MM.1S (cell line): ENCODE measurements around the gene WDR75.

Source experiments
- DNase-seq: peaks from one replicate; pipeline ENCODE4 v3.0.0-alpha.2; 2015
- H2AFZ ChIP-seq: fragments of 300-600 bp; sonication (generic); 2 replicates; pipeline ENCODE4 v1.6.0; 2016; ENCODE audit warnings: antibody characterized with exemption, low read length
- H3F3A ChIP-seq: fragments of 300-600 bp; sonication (generic); 2 replicates; pipeline ENCODE4 v1.6.1; 2016; ENCODE audit warnings: mild to moderate bottlenecking, antibody characterized with exemption, low read length, moderate library complexity, mixed read lengths; ENCODE audit not compliant: insufficient read depth
- H3K27ac ChIP-seq: fragments of 300-600 bp; sonication (generic); 2 replicates; pipeline ENCODE4 v1.5.1; 2016; ENCODE audit warnings: mild to moderate bottlenecking, low read length
- H3K27me3 ChIP-seq: fragments of 300-600 bp; sonication (generic); replicated peaks from 2 replicates; pipeline ENCODE4 v1.6.0; 2016; ENCODE audit warnings: low read length; ENCODE audit not compliant: insufficient read depth
- H3K36me3 ChIP-seq: fragments of 300-600 bp; sonication (generic); replicated peaks from 2 replicates; pipeline ENCODE4 v1.6.1; 2016; ENCODE audit warnings: mild to moderate bottlenecking, low read length, mixed read lengths; ENCODE audit not compliant: insufficient read depth
- H3K4me1 ChIP-seq: fragments of 300-600 bp; sonication (generic); 2 replicates; pipeline ENCODE4 v1.6.1; 2016; ENCODE audit warnings: low read length, mixed read lengths
- H3K4me2 ChIP-seq: fragments of 300-600 bp; sonication (generic); 2 replicates; pipeline ENCODE4 v1.6.0; 2016; ENCODE audit warnings: low read depth, low read length
- H3K4me3 ChIP-seq: fragments of 300-600 bp; sonication (generic); 2 replicates; pipeline ENCODE4 v1.5.1; 2016; ENCODE audit warnings: low read length, mixed read lengths
- H3K79me2 ChIP-seq: fragments of 300-600 bp; sonication (generic); 2 replicates; pipeline ENCODE4 v1.6.1; 2016; ENCODE audit warnings: mixed run types, low read length, mixed read lengths
- H3K9ac ChIP-seq: fragments of 300-600 bp; sonication (generic); 2 replicates; pipeline ENCODE4 v1.6.1; 2016; ENCODE audit warnings: low read length, mixed read lengths
- H3K9me2 ChIP-seq: fragments of 300-600 bp; sonication (generic); replicated peaks from 2 replicates; pipeline ENCODE4 v1.6.1; 2016; ENCODE audit warnings: mild to moderate bottlenecking, low read length, mixed read lengths; ENCODE audit not compliant: insufficient read depth
- H3K9me3 ChIP-seq: fragments of 300-600 bp; sonication (generic); replicated peaks from 2 replicates; pipeline ENCODE4 v1.6.1; 2016; ENCODE audit warnings: mild to moderate bottlenecking, low read length, mixed read lengths; ENCODE audit not compliant: insufficient read depth
- H4K20me1 ChIP-seq: fragments of 300-600 bp; sonication (generic); 2 replicates; pipeline ENCODE4 v1.6.1; 2016; ENCODE audit warnings: mild to moderate bottlenecking, low read length, moderate library complexity, mixed read lengths; ENCODE audit not compliant: insufficient read depth
- CTCF ChIP-seq: fragments of 300-600 bp; sonication (generic); IDR thresholded peaks from 2 replicates; pipeline ENCODE4 v1.5.1; 2016; ENCODE audit warnings: antibody characterized with exemption, low read length, mixed read lengths
- EZH2 ChIP-seq: fragments of 300-600 bp; sonication (generic); optimal IDR thresholded peaks from 2 replicates; pipeline ENCODE3; 2017; ENCODE audit warnings: low read depth, mild to moderate bottlenecking, antibody characterized with exemption, low read length, mixed read lengths
- EZH2phosphoT487 ChIP-seq: fragments of 300-600 bp; sonication (generic); IDR thresholded peaks from 2 replicates; pipeline ENCODE4 v1.6.1; 2018; ENCODE audit warnings: antibody characterized with exemption, low read length

The WDR75 gene

GRCh38 chr2:189440947-189441708, at the start of gene WDR75:
TSS of gene WDR75 (plus strand) at chr2:189441474. CDS start at chr2:189441493, 19 bp downstream.
- H4K20me1 ChIP-seq = peaks cover 21% of the 10 kb centered on the region
- no peaks in the 10 kb centered on the region for H3K9me3 ChIP-seq
- peak within 1 kb of the TSS; percentile 87 for H3K9ac ChIP-seq
- peak within 1 kb of the TSS; percentile 85 for H3K4me3 ChIP-seq
- peaks cover 33% of the 10 kb centered on the region for H3K4me1 ChIP-seq
- H3K27ac ChIP-seq = peak within 1 kb of the TSS; percentile 81
- H3K9me2 ChIP-seq = no peaks in the 10 kb centered on the region
- H3F3A ChIP-seq = 0 out of 2 replicates have a peak, but pooled peaks cover 3% of the 10 kb centered on the region
- H3K36me3 ChIP-seq = 0 out of 2 replicates have a peak, but pooled peaks cover 5% of the 10 kb centered on the region
- DNase-seq = peak; percentile 95
- H3K27me3 ChIP-seq = no peaks in the 10 kb centered on the region
- H2AFZ ChIP-seq = peak within 1 kb of the TSS; percentile 78
- peaks cover 48% of the 10 kb centered on the region for H3K79me2 ChIP-seq
- TF ChIP-seq EZH2phosphoT487 (no peak), EZH2 (no peak), CTCF (no peak)
- H3K4me2 ChIP-seq = peak within 1 kb of the TSS; percentile 90

GRCh38 chr2:189393440-189394111, 47.7 kb upstream of the WDR75 start:
- H4K20me1 ChIP-seq = no peaks in the 10 kb centered on the region
- H3K9ac ChIP-seq = no peak overlapping the region
- no peak overlapping the region for H3K4me3 ChIP-seq
- no peaks in the 10 kb centered on the region for H3K36me3 ChIP-seq
- H3F3A ChIP-seq = no peaks in the 10 kb centered on the region
- no peaks in the 10 kb centered on the region for H3K79me2 ChIP-seq
- H2AFZ ChIP-seq = no peak overlapping the region
- TF ChIP-seq EZH2 (no peak), EZH2phosphoT487 (no peak), CTCF (no peak)
- no peaks in the 10 kb centered on the region for H3K9me2 ChIP-seq
- no peak overlapping the region for H3K4me2 ChIP-seq
- H3K9me3 ChIP-seq = no peaks in the 10 kb centered on the region
- H3K4me1 ChIP-seq = no peaks in the 10 kb centered on the region
- H3K27me3 ChIP-seq = no peaks in the 10 kb centered on the region
- H3K27ac ChIP-seq = no peak overlapping the region
- DNase-seq = no peak

GRCh38 chr2:189394525-189394924, 46.7 kb upstream of the WDR75 start:
- no peak overlapping the region for H3K9ac ChIP-seq
- H3K27me3 ChIP-seq = no peaks in the 10 kb centered on the region
- no peak overlapping the region for H3K4me3 ChIP-seq
- TF ChIP-seq EZH2phosphoT487 = no peak
- TF ChIP-seq EZH2 = no peak
- TF ChIP-seq CTCF = no peak
- no peaks in the 10 kb centered on the region for H4K20me1 ChIP-seq
- no peak overlapping the region for H3K27ac ChIP-seq
- H2AFZ ChIP-seq = no peak overlapping the region
- H3K4me1 ChIP-seq = no peaks in the 10 kb centered on the region
- H3K4me2 ChIP-seq = no peak overlapping the region
- DNase-seq = no peak
- H3K9me2 ChIP-seq = no peaks in the 10 kb centered on the region
- H3K9me3 ChIP-seq = no peaks in the 10 kb centered on the region
- H3K79me2 ChIP-seq = no peaks in the 10 kb centered on the region
- no peaks in the 10 kb centered on the region for H3K36me3 ChIP-seq
- H3F3A ChIP-seq = no peaks in the 10 kb centered on the region
